Measurements from ENCODE around the gene RASEF.

Gene RASEF

GRCh38 chr9:83056911-83057310, 6.0 kb downstream of the RASEF start:
- no peak for DNase-seq

DNA sequence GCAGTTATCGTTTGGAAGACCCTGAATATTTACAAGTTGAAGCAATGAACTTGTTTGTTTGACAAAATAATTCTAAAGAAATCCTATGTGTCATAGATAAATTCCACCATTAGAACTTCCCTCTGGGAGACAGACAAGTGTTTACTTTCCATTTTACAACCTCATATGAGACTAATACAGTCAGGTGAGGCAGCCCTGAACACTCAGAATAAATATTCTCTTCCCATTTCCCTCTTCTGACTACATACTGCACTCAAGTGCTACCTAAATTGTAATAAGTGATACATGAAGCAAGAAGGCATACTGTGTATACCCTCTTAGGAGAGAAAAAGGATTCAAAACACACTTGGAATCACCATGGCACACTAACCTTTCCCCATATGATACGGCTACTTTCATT, 6.8 kb downstream of the RASEF start:
- DNase-seq = no peak

DNA sequence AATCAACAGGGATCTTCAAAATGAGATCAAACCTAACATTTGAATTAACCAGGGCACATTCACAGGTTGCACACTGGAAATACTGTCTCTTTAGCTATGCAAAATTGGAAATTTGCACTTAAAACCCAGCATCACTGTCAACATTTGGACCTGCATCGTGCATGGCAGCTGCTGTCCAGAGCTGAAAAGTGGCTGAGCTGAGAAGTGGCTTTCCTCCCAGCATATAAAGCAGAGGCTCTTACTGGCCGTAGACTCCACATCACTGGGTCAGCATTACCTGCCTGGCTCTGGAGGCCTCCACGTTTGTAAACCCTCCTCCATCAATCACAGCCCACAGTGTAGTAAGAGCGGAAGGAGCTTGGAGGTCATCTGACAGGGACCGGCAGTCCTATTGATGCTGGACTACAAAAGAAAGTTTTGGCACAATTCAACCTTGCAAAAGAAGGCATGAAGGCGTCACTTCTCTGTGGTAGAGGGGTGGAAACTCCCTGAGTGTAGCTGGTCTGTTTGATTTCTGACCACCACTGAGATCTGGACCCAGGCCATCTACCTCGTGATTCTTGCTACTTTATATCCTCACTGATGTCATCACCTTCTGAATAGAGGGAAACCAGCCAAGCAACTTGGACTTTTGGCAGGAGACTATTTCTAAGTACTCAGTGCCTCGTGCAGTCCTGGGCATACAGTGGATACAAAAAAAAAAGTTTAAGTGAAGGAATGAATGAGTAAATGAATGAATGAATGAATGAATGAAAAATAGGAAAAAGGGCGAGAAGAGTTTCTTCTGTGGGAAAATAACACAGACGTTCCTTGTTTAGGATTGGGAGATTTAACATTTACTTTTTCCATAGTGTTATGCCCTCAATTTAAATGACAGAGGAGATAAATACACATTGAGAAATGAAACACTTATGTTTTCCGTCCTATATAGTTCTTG, 14.8 kb downstream of the RASEF start:
- DNase-seq = peak in 1 of 58 donors; percentile 15

- DNase-seq = no peak
Measured at GRCh38 chr9:83043597-83043996, 19.3 kb downstream of the RASEF start.

DNA sequence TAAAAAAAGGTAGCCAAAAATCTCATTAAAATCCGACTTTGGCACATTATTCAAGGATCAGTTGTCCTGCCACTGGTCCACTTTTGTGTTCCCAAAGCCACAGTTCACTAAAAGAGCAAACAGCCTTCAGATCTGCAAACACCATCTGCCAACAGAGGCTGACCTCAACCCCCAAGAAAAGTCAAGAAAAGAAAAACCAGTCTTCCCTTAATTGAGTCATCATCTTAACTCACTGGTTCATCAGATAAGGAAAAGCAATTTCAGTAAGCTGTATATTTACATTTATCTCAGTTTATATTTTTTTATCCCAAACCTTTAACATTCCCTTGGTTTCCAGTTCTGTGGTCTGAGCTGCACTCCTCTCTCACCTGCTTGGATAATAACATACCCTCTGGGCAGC, 21.2 kb downstream of the RASEF start:
- DNase-seq = no peak

DNA sequence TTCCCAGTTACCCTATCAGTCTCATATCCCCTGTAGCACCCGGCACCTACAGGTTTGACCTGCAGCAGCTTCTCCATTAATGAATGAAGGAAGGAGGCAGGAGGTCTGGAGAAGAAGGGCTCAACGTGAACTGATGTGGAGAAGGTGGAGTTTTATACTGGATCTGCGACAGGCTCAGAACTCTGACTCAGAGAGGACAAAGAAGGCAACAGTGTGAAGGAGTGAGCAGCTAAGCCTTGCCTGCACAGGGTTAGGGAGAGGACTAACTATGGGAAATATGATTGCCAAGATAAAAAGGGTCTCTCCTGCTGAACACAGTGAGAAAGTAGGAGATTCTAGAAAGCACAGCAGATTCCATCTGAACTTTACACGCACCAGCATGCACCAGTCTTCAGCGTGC, 23.6 kb downstream of the RASEF start:
- no peak for DNase-seq

- DNase-seq = no peak
Measured at GRCh38 chr9:83036043-83036442, 26.9 kb downstream of the RASEF start.

DNA sequence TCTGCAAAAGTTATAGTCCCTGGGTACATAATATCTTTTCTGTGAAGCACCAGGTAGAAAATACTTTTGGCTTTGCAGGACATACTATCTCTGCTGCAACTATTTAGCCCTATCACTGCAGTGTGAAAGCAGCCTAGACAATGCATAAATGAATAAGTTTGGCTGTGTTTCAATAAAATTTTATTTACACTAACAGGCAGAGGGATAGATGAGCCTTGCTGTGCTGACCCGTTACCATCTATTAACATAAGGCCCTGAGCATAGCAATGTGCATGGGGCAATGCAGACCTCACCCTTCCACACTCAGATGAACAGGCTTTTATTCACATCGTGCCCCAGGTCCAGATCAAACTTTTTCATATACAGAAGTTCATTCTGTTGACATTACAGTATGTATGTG, 27.8 kb downstream of the RASEF start:
- no peak for DNase-seq

DNA sequence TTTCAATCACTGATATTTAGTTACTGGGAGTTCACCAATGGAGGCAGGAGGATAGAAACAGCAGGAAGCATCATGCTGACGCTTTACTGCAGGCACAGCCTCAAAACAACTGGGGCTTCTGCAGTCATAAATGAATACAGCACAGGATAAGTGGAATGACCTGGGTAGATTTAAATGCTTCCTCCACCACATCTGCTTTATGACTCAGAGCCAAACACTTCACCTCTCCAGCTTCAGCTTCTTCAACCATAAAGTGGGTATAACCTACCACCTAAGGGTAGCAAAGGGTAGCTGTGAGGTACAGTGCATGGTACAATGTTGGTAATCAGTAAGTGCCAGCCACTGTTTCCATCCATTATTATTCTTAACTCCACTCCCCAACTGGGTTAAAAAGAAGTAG, 28.4 kb downstream of the RASEF start:
- no peak for DNase-seq

- no peak for DNase-seq
Measured at GRCh38 chr9:83034026-83034425, 28.9 kb downstream of the RASEF start.

DNA sequence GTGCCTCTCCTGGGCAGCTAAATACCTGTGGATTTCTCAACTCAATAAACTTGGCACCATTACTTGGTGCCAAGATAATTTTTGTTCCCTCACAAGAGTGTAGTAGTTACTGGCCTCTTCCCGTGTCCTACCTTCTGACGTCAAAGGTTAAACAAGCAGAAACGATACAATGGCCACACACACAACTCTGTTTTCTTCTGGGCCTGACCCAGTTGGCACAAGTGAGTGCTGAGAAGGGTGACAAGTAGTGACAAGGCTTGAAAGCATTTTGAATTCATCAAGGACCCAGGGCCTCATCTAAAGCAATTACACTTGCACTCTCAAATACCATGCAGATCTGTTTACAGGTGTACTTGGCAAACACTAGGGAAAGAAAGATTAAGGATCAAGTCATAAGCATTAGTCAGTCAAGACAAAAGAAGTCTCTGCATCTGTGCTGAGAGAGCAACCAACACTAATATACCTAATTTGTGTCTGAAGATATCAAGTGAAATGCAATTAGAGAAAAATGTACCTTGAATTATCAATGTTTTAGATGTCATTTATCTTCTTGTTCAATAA, 30.8 kb downstream of the RASEF start:
- no peak for DNase-seq

DNA sequence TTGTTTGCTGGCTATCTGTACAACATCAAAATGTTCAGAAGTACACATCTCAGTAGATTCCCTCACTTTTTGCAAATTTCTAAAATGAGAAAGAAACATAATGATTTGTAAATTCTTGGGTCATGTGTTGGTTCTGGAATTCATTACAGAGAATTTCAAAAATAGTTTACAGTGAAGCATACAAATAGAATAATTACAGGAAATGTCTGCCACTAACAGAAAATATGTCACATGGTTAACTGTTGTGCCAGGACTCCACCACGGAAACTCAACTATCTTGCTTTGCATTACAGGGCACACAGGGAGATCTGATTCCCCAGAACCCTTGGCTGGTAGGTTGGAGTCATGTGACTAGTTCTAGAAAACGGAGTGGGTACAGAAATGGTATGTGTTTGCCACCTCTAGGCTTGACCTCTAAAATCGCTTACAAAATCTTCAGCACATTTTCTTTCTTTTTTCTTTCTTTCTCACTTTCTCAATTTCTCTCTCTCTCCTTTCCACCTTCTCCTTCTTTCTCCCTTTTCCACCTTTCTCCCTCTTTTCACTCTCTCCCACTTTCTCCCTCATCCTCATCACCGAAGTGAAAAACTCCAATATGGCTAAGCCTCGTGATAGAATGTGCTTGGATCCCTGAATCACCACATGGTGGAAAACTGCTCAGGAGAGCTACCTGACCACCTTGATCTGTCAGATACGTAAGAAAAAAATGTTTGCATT, 32.4 kb downstream of the RASEF start:
- DNase-seq = no peak

DNA sequence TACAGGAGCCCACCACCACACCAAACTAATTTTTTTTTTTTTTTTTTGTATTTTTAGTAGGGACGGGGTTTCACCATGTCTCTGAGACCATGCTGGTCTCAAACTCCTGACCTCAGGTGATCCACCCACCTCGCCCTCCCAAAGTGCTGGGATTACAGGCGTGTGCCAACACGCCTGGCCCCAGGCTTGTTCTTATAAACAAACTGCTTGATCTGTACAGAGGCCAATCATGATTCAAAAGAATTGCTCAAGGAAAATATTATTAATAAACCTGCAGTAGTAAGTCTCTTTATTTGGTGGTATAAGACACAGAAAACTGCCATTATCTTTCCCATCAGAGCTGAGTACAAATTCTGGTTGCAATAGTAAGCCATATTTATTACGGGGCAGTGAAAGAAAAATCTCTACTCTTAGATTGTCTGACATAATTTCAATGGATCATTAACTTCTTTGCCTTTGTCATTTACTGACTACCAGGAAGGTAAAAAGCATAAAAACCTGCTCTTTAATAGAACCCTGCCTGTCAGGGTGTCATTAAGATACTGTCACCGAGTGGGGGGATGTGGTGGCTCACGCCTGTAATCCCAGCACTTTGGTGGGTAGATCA, 33.3 kb downstream of the RASEF start:
- no peak for DNase-seq

- DNase-seq = no peak
Measured at GRCh38 chr9:83027153-83027891, 35.6 kb downstream of the RASEF start.

- DNase-seq = no peak
Measured at GRCh38 chr9:83024506-83025125, 38.3 kb downstream of the RASEF start.

DNA sequence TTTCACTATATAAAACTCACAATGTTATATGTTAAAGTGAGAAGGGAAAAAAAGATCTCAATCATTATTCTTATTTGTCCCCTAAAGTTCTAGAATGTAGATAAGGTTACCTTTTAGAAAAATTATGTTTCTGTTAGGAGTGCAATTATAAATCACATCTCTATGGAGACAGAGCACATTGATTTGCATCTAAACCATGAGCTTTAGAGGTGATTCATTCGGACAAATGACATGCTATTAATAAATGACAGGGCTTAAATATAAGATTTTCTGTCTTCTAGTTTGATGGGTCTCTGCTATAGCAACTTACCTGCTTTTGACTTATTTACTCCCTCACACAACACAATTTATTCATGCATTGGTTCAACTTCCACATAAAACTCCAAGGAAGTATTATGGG, 39.8 kb downstream of the RASEF start:
- no peak for DNase-seq

DNA sequence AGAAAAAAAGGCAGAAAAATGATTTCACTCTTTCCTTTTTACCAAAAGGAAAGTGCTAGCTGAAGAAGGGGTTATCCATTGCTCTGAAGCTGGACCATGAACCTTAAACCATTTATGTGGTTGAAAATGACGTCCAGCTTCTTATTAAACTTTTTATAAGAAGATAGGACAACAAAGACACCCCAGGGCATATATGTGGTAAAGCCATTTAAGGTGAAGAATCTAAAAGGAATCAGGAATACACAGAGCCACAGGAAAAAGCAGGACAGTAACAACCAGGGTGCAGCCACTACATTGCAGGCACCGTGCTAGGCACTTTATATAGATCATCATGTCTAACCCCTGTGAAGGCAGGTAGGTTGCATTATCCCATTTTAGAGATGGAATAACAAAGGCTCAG, 42.1 kb downstream of the RASEF start:
- DNase-seq = no peak

- no peak for DNase-seq
Measured at GRCh38 chr9:83020327-83020726, 42.6 kb downstream of the RASEF start.

- no peak for DNase-seq
Measured at GRCh38 chr9:83019246-83019645, 43.7 kb downstream of the RASEF start.

GRCh38 chr9:83015897-83016296, 47.0 kb downstream of the RASEF start:
- no peak for DNase-seq
